ENCODE measurements around the gene WWP2. TPM values are rescaled to one million over a fixed set of nuclear protein-coding genes. Genes with fewer than 3 reads are reported as not detected.

The WWP2 gene
- total RNA-seq, 2 experiments from 2014 or later, result 30.3 to 43.4 TPM

DNA sequence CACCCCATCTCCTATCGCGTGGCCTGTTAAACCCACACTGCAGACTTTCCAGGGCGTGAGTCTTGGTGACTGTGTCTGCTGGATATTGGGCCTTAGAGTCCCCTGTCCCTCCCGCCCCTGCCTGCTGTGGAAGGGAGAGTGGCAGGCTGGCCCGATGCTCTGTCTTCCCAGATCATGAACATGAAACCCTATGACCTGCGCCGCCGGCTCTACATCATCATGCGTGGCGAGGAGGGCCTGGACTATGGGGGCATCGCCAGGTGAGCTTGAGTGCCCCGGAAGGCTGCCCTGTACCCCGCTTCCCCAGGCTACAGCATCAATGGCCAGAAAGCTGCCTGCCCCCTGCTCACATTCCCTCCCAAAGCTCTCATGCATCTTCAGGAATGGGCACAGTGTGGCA, 169.5 kb downstream of the WWP2 start:
- H4K20me1 ChIP-seq (ENCODE audit: insufficient read depth, low read length), result no peaks in the 10 kb centered on the region
- no peaks in the 10 kb centered on the region for H3K4me1 ChIP-seq (ENCODE audit: insufficient read depth, low read length, poor library complexity, severe bottlenecking)
- ChIA-PET POLR2A (no interaction called here), CTCF (ENCODE audit: unreplicated experiment) (no interaction called here)
- intact Hi-C loops (cut with micrococcal nuclease; ENCODE audit: unreplicated experiment), result loop anchor here (5.0 kb wide), 1 partner anchor 534 kb away; no protein-coding TSS in a partner anchor
- H3K9me3 ChIP-seq (ENCODE audit: low read length), result no peaks in the 10 kb centered on the region
- DNase-seq (ENCODE audit: low spot score), result no peak
- no peak overlapping the region for H3K4me2 ChIP-seq (ENCODE audit: low read length)
- no peaks in the 10 kb centered on the region for H3K79me2 ChIP-seq (ENCODE audit: insufficient read depth, low read depth, low read length)
- H3K4me3 ChIP-seq (ENCODE audit: low read depth, low read length, poor library complexity, severe bottlenecking), result no peak overlapping the region
- H2AFZ ChIP-seq (ENCODE audit: low read length), result no peak overlapping the region
- no peak overlapping the region for H3K27ac ChIP-seq (ENCODE audit: low read depth, low read length, poor library complexity, severe bottlenecking)
- peaks cover 14% of the 10 kb centered on the region for H3K36me3 ChIP-seq (ENCODE audit: insufficient read depth, low read length)
- no TSS peak for BruUV-seq (replicated peaks)
- no peak for TF ChIP-seq EZH2phosphoT487 (IDR thresholded peaks at IDR 0.05; ENCODE audit: borderline replicate concordance, low read depth, low read length)
- TF ChIP-seq, protein P1, sequence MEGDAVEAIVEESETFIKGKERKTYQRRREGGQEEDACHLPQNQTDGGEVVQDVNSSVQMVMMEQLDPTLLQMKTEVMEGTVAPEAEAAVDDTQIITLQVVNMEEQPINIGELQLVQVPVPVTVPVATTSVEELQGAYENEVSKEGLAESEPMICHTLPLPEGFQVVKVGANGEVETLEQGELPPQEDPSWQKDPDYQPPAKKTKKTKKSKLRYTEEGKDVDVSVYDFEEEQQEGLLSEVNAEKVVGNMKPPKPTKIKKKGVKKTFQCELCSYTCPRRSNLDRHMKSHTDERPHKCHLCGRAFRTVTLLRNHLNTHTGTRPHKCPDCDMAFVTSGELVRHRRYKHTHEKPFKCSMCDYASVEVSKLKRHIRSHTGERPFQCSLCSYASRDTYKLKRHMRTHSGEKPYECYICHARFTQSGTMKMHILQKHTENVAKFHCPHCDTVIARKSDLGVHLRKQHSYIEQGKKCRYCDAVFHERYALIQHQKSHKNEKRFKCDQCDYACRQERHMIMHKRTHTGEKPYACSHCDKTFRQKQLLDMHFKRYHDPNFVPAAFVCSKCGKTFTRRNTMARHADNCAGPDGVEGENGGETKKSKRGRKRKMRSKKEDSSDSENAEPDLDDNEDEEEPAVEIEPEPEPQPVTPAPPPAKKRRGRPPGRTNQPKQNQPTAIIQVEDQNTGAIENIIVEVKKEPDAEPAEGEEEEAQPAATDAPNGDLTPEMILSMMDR (conservative IDR thresholded peaks at IDR 0.05; ENCODE audit: low read length), result no peak
- no peaks in the 10 kb centered on the region for H3K9me2 ChIP-seq (ENCODE audit: insufficient read depth, low read length)

DNA sequence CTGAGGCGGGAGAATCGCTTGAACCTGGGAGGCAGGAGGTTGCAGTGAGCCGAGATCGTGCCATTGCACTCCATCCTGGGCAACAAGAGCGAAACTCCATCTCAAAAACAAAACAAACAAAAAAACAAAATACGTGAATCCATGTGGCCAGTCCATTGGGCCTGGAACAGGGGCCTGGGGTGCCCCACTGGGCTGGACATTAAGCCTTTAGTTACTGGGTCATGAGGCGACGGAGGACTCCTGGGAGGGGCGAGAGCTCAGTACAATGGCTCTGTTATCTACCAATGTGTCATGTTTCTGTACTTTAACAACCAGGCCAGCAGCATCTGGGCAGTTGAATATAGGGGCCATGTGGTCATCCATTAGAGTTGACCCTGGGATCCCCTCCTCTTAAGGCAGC, 170.1 kb downstream of the WWP2 start:
- Histone ChIP-seq H3K79me2 (ENCODE audit: insufficient read depth, low read depth, low read length) (no peaks in the 10 kb centered on the region), H3K9me3 (ENCODE audit: low read length) (no peaks in the 10 kb centered on the region), H3K27ac (ENCODE audit: low read depth, low read length, poor library complexity, severe bottlenecking) (no peak overlapping the region), H3K4me3 (ENCODE audit: low read depth, low read length, poor library complexity, severe bottlenecking) (no peak overlapping the region), H2AFZ (ENCODE audit: low read length) (no peak overlapping the region), H3K4me1 (ENCODE audit: insufficient read depth, low read length, poor library complexity, severe bottlenecking) (no peaks in the 10 kb centered on the region), H3K4me2 (ENCODE audit: low read length) (no peak overlapping the region), H3K9me2 (ENCODE audit: insufficient read depth, low read length) (no peaks in the 10 kb centered on the region), H4K20me1 (ENCODE audit: insufficient read depth, low read length) (no peaks in the 10 kb centered on the region), H3K36me3 (ENCODE audit: insufficient read depth, low read length) (peaks cover 16% of the 10 kb centered on the region)
- intact Hi-C loops (cut with micrococcal nuclease; ENCODE audit: unreplicated experiment), result loop anchor here (5.0 kb wide), 1 partner anchor 535 kb away; no protein-coding TSS in a partner anchor
- TF ChIP-seq, protein P1 (conservative IDR thresholded peaks at IDR 0.05; ENCODE audit: low read length), result no peak
- TF ChIP-seq EZH2phosphoT487 (IDR thresholded peaks at IDR 0.05; ENCODE audit: borderline replicate concordance, low read depth, low read length), result no peak
- BruUV-seq (replicated peaks), result no TSS peak
- CTCF ChIA-PET (ENCODE audit: unreplicated experiment), result no interaction called here
- DNase-seq (ENCODE audit: low spot score), result no peak
- POLR2A ChIA-PET, result no interaction called here

DNA sequence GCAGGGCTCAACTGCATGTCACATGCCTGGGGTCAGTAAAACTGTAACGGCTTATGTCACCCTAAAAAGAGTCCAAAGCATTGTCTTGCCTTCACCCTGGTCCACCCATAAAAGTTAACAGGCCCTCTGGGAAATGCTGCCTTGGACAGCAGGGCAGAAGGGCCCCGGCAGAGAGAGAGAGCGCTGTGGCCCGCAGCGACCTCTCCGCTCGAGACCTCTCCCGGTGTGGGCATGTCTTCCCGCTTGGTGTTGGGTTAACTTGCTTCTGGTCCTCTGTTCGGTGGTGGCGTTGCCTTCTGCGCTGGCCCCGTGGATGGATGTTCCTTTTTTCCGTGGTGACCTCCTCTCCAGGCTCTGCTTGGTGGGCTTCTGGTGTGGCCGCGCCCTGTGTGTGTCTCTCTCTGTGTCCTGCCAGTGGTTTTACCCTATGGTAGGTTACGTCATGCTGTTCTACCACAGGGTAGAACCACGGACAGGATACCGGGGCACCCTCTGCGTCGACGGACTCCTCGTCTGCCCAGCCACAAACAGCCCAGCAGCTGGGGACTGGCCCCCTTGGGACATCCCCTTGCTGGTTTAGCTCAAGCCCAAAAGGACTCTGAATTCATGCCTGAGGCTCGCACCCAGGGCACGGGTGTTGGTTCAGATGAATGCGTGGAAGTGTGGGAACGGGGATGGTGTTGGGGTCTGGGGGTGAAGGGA, 170.7 kb downstream of the WWP2 start:
- Histone ChIP-seq H3K4me2 (ENCODE audit: low read length) (no peak overlapping the region), H3K79me2 (ENCODE audit: insufficient read depth, low read depth, low read length) (no peaks in the 10 kb centered on the region), H3K4me3 (ENCODE audit: low read depth, low read length, poor library complexity, severe bottlenecking) (no peak overlapping the region), H3K4me1 (ENCODE audit: insufficient read depth, low read length, poor library complexity, severe bottlenecking) (no peaks in the 10 kb centered on the region), H2AFZ (ENCODE audit: low read length) (no peak overlapping the region), H3K27ac (ENCODE audit: low read depth, low read length, poor library complexity, severe bottlenecking) (no peak overlapping the region), H3K9me2 (ENCODE audit: insufficient read depth, low read length) (no peaks in the 10 kb centered on the region), H3K9me3 (ENCODE audit: low read length) (no peaks in the 10 kb centered on the region), H4K20me1 (ENCODE audit: insufficient read depth, low read length) (no peaks in the 10 kb centered on the region), H3K36me3 (ENCODE audit: insufficient read depth, low read length) (peaks cover 22% of the 10 kb centered on the region)
- intact Hi-C loops (cut with micrococcal nuclease; ENCODE audit: unreplicated experiment), result loop anchor here (5.0 kb wide), 1 partner anchor 536 kb away; no protein-coding TSS in a partner anchor
- DNase-seq (ENCODE audit: low spot score), result no peak
- no TSS peak for BruUV-seq (replicated peaks)
- ChIA-PET POLR2A (no interaction called here), CTCF (ENCODE audit: unreplicated experiment) (no interaction called here)
- TF ChIP-seq, protein P1 (conservative IDR thresholded peaks at IDR 0.05; ENCODE audit: low read length), result no peak
- no peak for TF ChIP-seq EZH2phosphoT487 (IDR thresholded peaks at IDR 0.05; ENCODE audit: borderline replicate concordance, low read depth, low read length)

All from OCI-LY7 (cell line).